Uterus (tissue), 4 donors: ENCODE data around the gene STXBP1. TPM values are rescaled to one million over a fixed set of nuclear protein-coding genes. Genes with fewer than 3 reads are reported as not detected.

Experiments
- DNase-seq, 2 donors: peaks; one replicate each; pipeline ENCODE4 v3.0.0-alpha.2; 2019 to 2020
- H3K27ac ChIP-seq, 2 donors: fragments of 200-600 bp; sonication (generic); 1 replicate in 1 of 2; 2 replicates in 1 of 2; pipeline ENCODE4 v1.5.1; 2016 to 2018
- H3K27me3 ChIP-seq, 2 donors: fragments of 200-600 bp; sonication (generic); one replicate each; pipeline ENCODE4 v1.5.1; 2018 to 2019; ENCODE audit warnings: control low read depth in 1 of 2
- H3K36me3 ChIP-seq, 2 donors: fragments of 200-600 bp; sonication (generic); one replicate each; pipeline ENCODE4 v1.5.1; 2019; ENCODE audit warnings: control low read depth in 1 of 2
- H3K4me1 ChIP-seq, 2 donors: fragments of 200-600 bp; sonication (generic); one replicate each; pipeline ENCODE4 v1.5.1; 2018 to 2019; ENCODE audit warnings: control low read depth in 1 of 2
- H3K4me3 ChIP-seq, 2 donors: fragments of 200-600 bp; sonication (generic); 1 replicate in 1 of 2; 2 replicates in 1 of 2; pipeline ENCODE4 v1.5.1; 2018 to 2019; ENCODE audit warnings: mild to moderate bottlenecking in 1 of 2
- H3K9me3 ChIP-seq, 2 donors: fragments of 200-600 bp; sonication (generic); one replicate each; pipeline ENCODE4 v1.5.1; 2019; ENCODE audit warnings: control low read depth in 1 of 2
- POLR2A ChIP-seq, 2 donors: fragments of 450-650 bp; IDR thresholded peaks; one replicate each; pipeline ENCODE4 v1.6.1; 2016; ENCODE audit warnings: antibody characterized with exemption in 2 of 2, mild to moderate bottlenecking in 1 of 2, moderate library complexity in 1 of 2
- intact Hi-C: fragments of 100-400 bp; cut with DNase I; formaldehyde crosslinking; loops from one replicate; pipeline ENCODE4 v1.15.1; 2023; ENCODE audit warnings: low total_unique reads
- total RNA-seq, 4 donors: library from RNA; depleted of rRNA in 3 of 4; stranded (reverse); fragments of >200 nt in 3 of 4; gene quantifications; one replicate each; pipeline versions ENCODE4 v1.1.0 to v1.2.4, GENCODE V29; 2014 to 2023
- TF ChIP-seq, protein P1 (sequence below), 4 experiments: fragments of 200-600 bp in 2 of 4; fragments of 450-650 bp in 2 of 4; sonication (generic) in 2 of 4; IDR thresholded peaks; one replicate each; pipeline ENCODE4 v1.5.1; 2016 to 2019; ENCODE audit warnings: antibody characterized with exemption in 4 of 4, mild to moderate bottlenecking in 2 of 4, moderate library complexity in 1 of 4
- donor health status: DM: yes; HTN: yes; CAD: no.

Gene STXBP1
- total RNA-seq, 4 donors from 2014 or later: 46.6 to 147 (median 99.5) TPM

DNA sequence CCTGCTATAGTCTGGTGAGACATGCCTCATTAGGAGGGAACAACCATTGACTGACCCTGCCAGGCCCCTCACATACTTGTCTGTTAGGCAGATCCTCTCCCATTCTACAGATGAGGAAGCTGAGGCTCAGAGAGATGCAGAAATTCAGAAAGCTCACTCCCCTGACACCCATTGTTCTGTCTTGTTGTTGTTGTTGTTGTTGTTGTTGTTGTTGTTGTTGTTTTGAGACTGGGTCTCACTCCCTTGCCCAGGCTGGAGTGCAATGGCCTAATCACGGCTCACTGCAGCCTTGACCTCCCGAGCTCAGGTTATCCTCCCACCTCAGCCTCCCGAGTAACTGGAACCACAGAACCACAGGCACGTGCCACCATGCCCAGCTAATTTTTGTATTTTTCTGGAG, 81.6 kb downstream of the STXBP1 start:
- DNase-seq: no peak
- intact Hi-C loops: no loop called here
- Histone ChIP-seq H3K9me3 (no peaks in the 10 kb centered on the region), H3K4me3 (no peak overlapping the region), H3K36me3 (no peaks in the 10 kb centered on the region), H3K27me3 (no peaks in the 10 kb centered on the region), H3K27ac (no peak overlapping the region), H3K4me1 (no peaks in the 10 kb centered on the region)
- TF ChIP-seq POLR2A (IDR thresholded peaks at IDR 0.05): no peak
- TF ChIP-seq, protein P1, sequence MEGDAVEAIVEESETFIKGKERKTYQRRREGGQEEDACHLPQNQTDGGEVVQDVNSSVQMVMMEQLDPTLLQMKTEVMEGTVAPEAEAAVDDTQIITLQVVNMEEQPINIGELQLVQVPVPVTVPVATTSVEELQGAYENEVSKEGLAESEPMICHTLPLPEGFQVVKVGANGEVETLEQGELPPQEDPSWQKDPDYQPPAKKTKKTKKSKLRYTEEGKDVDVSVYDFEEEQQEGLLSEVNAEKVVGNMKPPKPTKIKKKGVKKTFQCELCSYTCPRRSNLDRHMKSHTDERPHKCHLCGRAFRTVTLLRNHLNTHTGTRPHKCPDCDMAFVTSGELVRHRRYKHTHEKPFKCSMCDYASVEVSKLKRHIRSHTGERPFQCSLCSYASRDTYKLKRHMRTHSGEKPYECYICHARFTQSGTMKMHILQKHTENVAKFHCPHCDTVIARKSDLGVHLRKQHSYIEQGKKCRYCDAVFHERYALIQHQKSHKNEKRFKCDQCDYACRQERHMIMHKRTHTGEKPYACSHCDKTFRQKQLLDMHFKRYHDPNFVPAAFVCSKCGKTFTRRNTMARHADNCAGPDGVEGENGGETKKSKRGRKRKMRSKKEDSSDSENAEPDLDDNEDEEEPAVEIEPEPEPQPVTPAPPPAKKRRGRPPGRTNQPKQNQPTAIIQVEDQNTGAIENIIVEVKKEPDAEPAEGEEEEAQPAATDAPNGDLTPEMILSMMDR (IDR thresholded peaks at IDR 0.05): no peak

DNA sequence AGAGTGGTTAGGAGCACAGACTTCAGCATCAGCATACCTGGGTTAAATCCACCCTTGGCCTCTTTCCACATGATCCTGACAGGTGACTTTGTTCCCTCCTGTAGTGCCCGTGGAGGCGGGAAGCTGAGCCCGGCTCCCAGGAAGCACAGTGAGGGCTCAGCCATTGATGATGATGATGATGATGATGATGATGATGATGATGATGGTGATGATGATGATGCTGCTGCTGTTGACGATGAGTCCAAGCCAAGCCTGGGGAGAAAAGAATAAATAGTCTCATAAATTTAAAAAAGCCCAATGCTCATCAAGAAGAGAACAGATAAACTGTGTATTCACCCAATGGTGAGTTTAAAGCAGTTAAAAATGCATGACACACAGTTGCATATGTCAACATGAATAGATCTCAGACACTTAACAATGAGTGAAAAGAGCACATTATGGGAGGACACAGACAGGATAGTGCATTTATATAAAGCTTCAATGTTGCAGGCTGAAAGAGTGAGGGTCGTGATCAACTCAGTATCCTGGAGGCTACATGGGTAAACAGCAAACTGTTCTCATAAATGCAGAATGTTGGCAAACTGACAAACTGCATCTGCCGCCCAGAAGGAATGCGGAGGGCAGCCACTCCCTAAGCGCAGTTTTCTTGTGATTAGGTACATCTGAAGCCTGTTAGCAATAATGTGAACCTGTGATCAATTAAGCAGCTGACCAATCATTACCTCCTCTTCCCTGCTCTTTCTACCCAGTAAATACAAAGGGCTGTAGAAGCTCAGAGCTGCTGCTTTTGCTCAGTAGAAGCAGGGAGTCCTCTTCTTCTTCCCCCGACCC, 83.0 kb downstream of the STXBP1 start:
- H3K36me3 ChIP-seq: no peaks in the 10 kb centered on the region
- no peaks in the 10 kb centered on the region for H3K4me1 ChIP-seq
- no peak for DNase-seq
- H3K9me3 ChIP-seq: no peaks in the 10 kb centered on the region
- peak overlapping the region; percentile 44 to 47 for H3K27ac ChIP-seq
- intact Hi-C loops: no loop called here
- no peaks in the 10 kb centered on the region for H3K27me3 ChIP-seq
- H3K4me3 ChIP-seq: no peak overlapping the region
- TF ChIP-seq POLR2A (IDR thresholded peaks at IDR 0.05): no peak
- TF ChIP-seq, protein P1 (IDR thresholded peaks at IDR 0.05): no peak

GRCh38 chr9:127697575-127697974, 85.5 kb downstream of the STXBP1 start:
- Histone ChIP-seq H3K9me3 (no peaks in the 10 kb centered on the region), H3K36me3 (no peaks in the 10 kb centered on the region), H3K4me3 (no peak overlapping the region), H3K27ac (no peak overlapping the region), H3K27me3 (no peaks in the 10 kb centered on the region), H3K4me1 (no peaks in the 10 kb centered on the region)
- DNase-seq: no peak
- intact Hi-C loops: no loop called here
- TF ChIP-seq, protein P1 (IDR thresholded peaks at IDR 0.05): no peak
- TF ChIP-seq POLR2A (IDR thresholded peaks at IDR 0.05): no peak

- Histone ChIP-seq H3K27ac (peak overlapping the region; percentile 79 to 88), H3K4me1 (no peaks in the 10 kb centered on the region), H3K4me3 (no peak overlapping the region), H3K36me3 (no peaks in the 10 kb centered on the region), H3K27me3 (no peaks in the 10 kb centered on the region), H3K9me3 (no peaks in the 10 kb centered on the region)
- intact Hi-C loops: no loop called here
- no peak for DNase-seq
- TF ChIP-seq, protein P1 (IDR thresholded peaks at IDR 0.05): no peak
- no peak for TF ChIP-seq POLR2A (IDR thresholded peaks at IDR 0.05)
Measured at GRCh38 chr9:127698386-127698785, 86.3 kb downstream of the STXBP1 start.

DNA sequence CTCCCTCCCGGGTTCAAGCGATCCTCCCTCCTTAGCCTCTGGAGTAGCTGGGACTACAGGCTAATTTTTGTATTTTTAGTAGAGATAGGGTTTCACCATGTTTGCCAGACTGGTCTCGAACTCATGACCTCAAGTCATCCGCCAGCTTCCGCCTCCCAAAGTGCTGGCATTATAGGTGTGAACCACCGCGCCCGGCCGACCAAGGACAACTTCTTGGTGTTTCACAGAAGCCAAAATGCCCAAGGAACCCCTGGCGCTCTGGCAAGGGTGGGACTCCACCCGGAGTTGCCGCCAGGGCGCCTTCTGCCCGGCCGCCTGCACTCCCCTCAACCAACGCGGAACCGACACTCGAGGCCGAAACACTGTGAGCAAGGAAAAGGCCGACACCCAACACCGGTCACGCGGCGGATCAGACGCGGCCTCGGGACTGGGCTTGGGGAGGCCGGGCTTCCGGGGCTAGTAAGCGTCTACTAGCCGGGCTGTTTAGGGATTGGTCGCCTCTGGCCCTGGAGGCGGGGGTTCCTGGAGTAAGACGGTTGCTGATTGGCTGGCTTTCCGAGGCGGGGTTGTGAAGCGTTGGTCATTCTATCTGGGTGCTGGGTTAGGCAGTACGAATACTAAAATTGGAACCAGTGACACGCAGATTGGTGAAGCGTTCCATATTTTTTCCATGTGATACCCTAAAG, 87.1 kb downstream of the STXBP1 start:
- intact Hi-C loops: no loop called here
- peak; percentile 96 to 98 for DNase-seq
- peak; percentile 56 to 77 for TF ChIP-seq POLR2A (IDR thresholded peaks at IDR 0.05)
- TF ChIP-seq, protein P1 (IDR thresholded peaks at IDR 0.05): peak in 3 of 4 experiments; percentile 19 to 39 (median 31)
- Histone ChIP-seq H3K36me3 (no peaks in the 10 kb centered on the region), H3K27me3 (no peaks in the 10 kb centered on the region), H3K27ac (peak overlapping the region; percentile 80 to 88), H3K4me1 (no peaks in the 10 kb centered on the region), H3K9me3 (no peaks in the 10 kb centered on the region), H3K4me3 (peak overlapping the region; percentile 10 to 33)
